GM12872 (cell line): ENCODE results near the gene CEP290.

Experiments used
- TF ChIP-seq, protein P1 (sequence below): IDR thresholded peaks from 3 replicates; pipeline ENCODE4 v1.5.1; 2011; ENCODE audit warnings: low read depth, mild to moderate bottlenecking, low read length, moderate library complexity; ENCODE audit not compliant: insufficient read depth

The CEP290 gene

GRCh38 chr12:88141774-88142609, at the start of gene CEP290, which contains the start of gene TMTC3:
TSS of gene CEP290 (minus strand) at chr12:88142088. CDS start at chr12:88141307, 781 bp downstream.
TSS of gene TMTC3 (plus strand) at chr12:88142307. CDS start at chr12:88148316, 6,009 bp downstream.
- TF ChIP-seq, protein P1, sequence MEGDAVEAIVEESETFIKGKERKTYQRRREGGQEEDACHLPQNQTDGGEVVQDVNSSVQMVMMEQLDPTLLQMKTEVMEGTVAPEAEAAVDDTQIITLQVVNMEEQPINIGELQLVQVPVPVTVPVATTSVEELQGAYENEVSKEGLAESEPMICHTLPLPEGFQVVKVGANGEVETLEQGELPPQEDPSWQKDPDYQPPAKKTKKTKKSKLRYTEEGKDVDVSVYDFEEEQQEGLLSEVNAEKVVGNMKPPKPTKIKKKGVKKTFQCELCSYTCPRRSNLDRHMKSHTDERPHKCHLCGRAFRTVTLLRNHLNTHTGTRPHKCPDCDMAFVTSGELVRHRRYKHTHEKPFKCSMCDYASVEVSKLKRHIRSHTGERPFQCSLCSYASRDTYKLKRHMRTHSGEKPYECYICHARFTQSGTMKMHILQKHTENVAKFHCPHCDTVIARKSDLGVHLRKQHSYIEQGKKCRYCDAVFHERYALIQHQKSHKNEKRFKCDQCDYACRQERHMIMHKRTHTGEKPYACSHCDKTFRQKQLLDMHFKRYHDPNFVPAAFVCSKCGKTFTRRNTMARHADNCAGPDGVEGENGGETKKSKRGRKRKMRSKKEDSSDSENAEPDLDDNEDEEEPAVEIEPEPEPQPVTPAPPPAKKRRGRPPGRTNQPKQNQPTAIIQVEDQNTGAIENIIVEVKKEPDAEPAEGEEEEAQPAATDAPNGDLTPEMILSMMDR, result no peak

DNA sequence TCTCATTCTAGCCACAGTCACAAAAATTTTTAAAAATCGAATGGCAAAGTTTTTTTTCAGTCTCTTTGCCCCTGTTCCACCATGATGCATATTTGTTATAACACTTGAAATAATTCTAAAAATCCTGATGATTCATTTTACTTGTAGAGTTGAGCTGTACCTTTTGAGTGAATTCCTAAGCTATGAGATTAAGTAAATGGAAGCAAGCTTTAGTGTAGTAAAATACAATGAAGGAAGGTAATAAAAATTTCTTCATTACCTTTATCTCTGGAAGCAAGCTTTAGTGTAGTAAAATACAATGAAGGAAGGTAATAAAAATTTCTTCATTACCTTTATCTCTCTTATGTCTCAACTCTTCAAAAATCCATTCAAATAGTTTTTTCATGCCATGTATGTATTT, 46.3 kb upstream of the CEP290 start:
- TF ChIP-seq, protein P1, result no peak

- TF ChIP-seq, protein P1, result no peak
These were observed 45.7 kb upstream of the CEP290 start for GRCh38 chr12:88187571-88187970.

GRCh38 chr12:88185988-88186387, 44.1 kb upstream of the CEP290 start:
- TF ChIP-seq, protein P1, result no peak

GRCh38 chr12:88185279-88185678, 43.4 kb upstream of the CEP290 start:
- TF ChIP-seq, protein P1, result no peak

- TF ChIP-seq, protein P1, result no peak
These were observed 42.3 kb upstream of the CEP290 start for GRCh38 chr12:88184196-88184595.

- TF ChIP-seq, protein P1, result no peak
These were observed 40.5 kb upstream of the CEP290 start for GRCh38 chr12:88182416-88182815.
